VCaP (cell line): ENCODE data around the gene PRODH2.

ENCODE experiments used
- H3K27ac ChIP-seq: fragments of 450-650 bp; 2 replicates; pipeline ENCODE4 v1.5.1; 2017
- CTCF ChIP-seq: fragments of 450-650 bp; conservative IDR thresholded peaks from 2 replicates; pipeline ENCODE4 v1.5.1; 2017; ENCODE audit warnings: mild to moderate bottlenecking, moderate library complexity

Gene PRODH2

GRCh38 chr19:35812220-35813042 lies at the start of gene PRODH2:
Gene PRODH2, minus strand, starts transcription at chr19:35812845. Its CDS starts 40 bp downstream, at chr19:35812805.
- no peak within 1 kb of the TSS for H3K27ac ChIP-seq
- no peak for TF ChIP-seq CTCF

GRCh38 chr19:35861640-35862160 lies 49.1 kb upstream of the PRODH2 start:
- H3K27ac ChIP-seq: no peak overlapping the region
- TF ChIP-seq CTCF: no peak

GRCh38 chr19:35860818-35861639 lies 48.4 kb upstream of the PRODH2 start:
- no peak overlapping the region for H3K27ac ChIP-seq
- no peak for TF ChIP-seq CTCF

- TF ChIP-seq CTCF: no peak
- no peak overlapping the region for H3K27ac ChIP-seq
Measured at GRCh38 chr19:35860436-35860817, 47.8 kb upstream of the PRODH2 start.

GRCh38 chr19:35859414-35859813 lies 46.8 kb upstream of the PRODH2 start:
- H3K27ac ChIP-seq: no peak overlapping the region
- no peak for TF ChIP-seq CTCF

GRCh38 chr19:35858311-35858710 lies 45.7 kb upstream of the PRODH2 start:
- H3K27ac ChIP-seq: no peak overlapping the region
- TF ChIP-seq CTCF: no peak

GRCh38 chr19:35856546-35857149 lies 44.0 kb upstream of the PRODH2 start, which contains the start of gene KIRREL2:
Gene KIRREL2, plus strand, starts transcription at chr19:35856911. Its CDS starts 209 bp downstream, at chr19:35857120.
- H3K27ac ChIP-seq: peak within 1 kb of the TSS; percentile 24; the same call in 1 of the 2 replicates
- TF ChIP-seq CTCF: no peak
